ENCODE data around the gene STBD1.
"Not testable (repeated sequence)": the region's sequence is repeated elsewhere in the genome, so short reads cannot be mapped to it uniquely, and the experiment has no call there.

STBD1 gene

DNA sequence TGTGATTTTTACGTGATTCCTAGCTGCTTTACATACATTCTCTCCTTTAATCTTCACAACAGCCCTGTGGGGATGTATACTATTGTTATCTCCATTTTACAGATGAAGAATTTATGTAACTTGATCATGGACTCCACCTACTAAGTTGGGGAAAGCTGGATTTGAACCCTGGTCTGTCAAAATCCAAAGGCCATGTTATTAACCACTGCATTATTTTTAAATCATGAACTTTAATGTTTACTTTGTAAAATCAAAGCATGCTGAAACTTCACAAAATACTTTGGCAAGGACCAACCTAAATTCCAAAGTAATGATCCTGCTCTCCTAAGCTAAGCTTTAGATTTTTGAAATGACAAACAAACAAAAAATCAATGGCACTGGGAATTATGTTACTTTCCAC, 28.9 kb upstream of the STBD1 start:
- H3K9me3 Mint-ChIP-seq (ENCODE audit: low read depth) = no peaks in the 10 kb centered on the region
- peaks cover 2% of the 10 kb centered on the region for H3K27me3 Mint-ChIP-seq
- no peak overlapping the region for H3K4me3 Mint-ChIP-seq
- no peak overlapping the region for H3K27ac Mint-ChIP-seq
- no peaks in the 10 kb centered on the region for H3K4me1 Mint-ChIP-seq (ENCODE audit: low read depth)
- no peaks in the 10 kb centered on the region for H3K36me3 Mint-ChIP-seq

DNA sequence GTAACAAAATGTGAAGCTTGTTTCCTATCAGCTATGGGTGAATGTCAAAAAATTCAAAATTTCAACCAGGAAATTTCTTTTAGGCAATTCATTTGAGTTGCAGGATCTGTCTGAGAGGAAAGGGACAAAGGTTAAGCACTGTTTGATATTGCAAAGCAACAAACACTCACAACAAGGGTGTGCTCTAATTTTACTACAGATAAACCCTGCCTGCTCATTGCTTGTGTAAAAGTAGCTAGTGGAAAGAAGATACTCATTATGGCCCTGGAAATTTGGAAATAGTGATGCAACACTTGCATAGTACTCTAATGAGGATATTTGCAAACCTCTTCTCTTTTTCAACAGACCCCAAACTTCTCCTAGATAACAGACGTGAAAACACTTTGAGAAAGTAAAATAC, 27.9 kb upstream of the STBD1 start:
- no peak overlapping the region for H3K4me3 Mint-ChIP-seq
- H3K36me3 Mint-ChIP-seq = no peaks in the 10 kb centered on the region

DNA sequence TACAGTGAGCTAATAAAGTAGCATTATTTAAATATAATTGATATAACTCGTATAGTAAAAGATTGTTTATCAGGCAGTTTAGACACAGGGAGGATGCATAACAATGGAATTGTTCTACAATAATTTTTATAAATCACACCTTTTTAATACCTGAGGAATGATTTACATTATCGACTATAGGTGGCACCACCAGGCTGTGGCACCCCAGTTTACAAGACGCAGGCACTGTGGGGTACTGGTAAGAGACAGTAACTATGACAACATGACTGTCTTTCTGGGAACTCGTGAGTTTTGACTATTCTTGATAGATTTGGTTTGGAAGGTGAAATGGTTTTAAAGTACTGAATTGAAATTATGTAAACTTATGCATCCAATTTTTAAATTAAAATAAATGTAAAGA, 27.1 kb upstream of the STBD1 start:
- Mint-ChIP-seq H3K36me3 (no peaks in the 10 kb centered on the region), H3K27ac (no peak overlapping the region), H3K4me1 (ENCODE audit: low read depth) (no peaks in the 10 kb centered on the region), H3K4me3 (no peak overlapping the region), H3K9me3 (ENCODE audit: low read depth) (no peaks in the 10 kb centered on the region), H3K27me3 (peaks cover 2% of the 10 kb centered on the region)

More for the DNA sequence above, 27.9 kb upstream of the STBD1 start:
- H3K27ac Mint-ChIP-seq = no peak overlapping the region
- no peaks in the 10 kb centered on the region for H3K9me3 Mint-ChIP-seq (ENCODE audit: low read depth)
- no peaks in the 10 kb centered on the region for H3K4me1 Mint-ChIP-seq (ENCODE audit: low read depth)
- peaks cover 1% of the 10 kb centered on the region for H3K27me3 Mint-ChIP-seq

DNA sequence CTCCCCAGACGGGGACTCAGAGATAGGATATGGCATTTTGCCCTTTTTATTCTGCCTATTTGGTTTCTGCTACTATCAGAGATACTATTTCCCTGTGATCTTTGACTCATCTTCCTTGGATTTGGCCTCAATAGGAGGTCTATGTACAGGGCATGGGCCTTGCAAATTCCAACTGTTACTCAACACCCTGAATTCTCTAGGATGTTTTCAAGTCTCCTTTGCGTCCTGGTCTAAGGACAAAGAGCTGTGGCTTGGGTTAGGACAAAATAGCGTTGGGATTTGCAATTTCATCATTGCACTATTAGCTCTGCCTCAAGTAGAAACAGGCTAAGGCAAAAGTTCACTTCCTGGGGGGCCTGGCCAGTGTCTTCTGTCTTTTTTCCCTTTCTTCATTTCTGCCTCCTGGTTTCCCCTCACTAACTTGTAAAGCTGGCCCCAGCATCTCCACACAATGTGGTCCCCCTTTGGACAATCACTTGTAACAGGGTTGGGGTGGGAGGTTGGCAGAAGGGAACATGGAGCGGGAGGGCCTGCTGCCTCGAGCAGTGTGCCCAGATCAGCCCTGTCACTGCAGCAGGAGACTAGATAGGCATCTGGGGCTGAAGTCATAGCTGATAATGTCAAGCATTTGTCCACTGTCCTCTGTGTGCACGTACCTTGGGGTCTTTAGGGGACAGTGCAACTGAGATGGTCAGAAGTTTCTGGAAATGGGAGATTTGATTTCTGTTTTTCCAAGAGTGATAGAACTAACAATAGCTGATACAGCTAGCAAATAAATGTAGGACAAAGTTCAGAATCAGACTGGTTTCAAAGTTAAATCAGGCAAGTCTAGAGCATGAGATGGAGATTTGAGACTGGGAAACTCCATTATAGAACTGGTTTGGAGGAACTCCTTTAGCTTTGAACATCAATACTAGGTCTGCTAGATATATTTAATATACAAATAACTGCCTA, 25.8 kb upstream of the STBD1 start:
- Mint-ChIP-seq H3K27ac (no peak overlapping the region), H3K9me3 (ENCODE audit: low read depth) (no peaks in the 10 kb centered on the region), H3K27me3 (peaks cover 2% of the 10 kb centered on the region), H3K4me1 (ENCODE audit: low read depth) (no peaks in the 10 kb centered on the region), H3K36me3 (no peaks in the 10 kb centered on the region), H3K4me3 (no peak overlapping the region)

DNA sequence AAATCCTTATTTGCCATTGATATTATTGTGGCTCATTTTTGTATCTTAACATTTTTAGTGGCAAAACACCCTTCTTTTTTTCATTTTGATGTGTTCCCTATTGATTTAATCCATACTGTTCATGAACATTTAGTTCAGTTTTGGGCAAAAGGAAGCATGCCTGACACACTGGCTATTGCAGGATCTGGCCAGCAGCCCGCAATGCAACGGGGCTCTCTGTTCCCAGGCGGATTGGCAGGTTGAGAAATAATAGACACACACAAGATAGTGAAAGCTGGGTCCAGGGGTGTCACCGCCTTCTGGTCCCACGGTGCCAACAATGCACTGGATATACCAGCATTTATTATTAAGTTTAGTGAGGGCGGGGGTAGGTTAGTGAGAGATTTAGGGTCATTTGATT, 24.9 kb upstream of the STBD1 start:
- H3K4me1 Mint-ChIP-seq (ENCODE audit: low read depth); H3K9me3 Mint-ChIP-seq (ENCODE audit: low read depth); H3K27ac Mint-ChIP-seq; H3K27me3 Mint-ChIP-seq; H3K36me3 Mint-ChIP-seq; H3K4me3 Mint-ChIP-seq: not testable (repeated sequence)

DNA sequence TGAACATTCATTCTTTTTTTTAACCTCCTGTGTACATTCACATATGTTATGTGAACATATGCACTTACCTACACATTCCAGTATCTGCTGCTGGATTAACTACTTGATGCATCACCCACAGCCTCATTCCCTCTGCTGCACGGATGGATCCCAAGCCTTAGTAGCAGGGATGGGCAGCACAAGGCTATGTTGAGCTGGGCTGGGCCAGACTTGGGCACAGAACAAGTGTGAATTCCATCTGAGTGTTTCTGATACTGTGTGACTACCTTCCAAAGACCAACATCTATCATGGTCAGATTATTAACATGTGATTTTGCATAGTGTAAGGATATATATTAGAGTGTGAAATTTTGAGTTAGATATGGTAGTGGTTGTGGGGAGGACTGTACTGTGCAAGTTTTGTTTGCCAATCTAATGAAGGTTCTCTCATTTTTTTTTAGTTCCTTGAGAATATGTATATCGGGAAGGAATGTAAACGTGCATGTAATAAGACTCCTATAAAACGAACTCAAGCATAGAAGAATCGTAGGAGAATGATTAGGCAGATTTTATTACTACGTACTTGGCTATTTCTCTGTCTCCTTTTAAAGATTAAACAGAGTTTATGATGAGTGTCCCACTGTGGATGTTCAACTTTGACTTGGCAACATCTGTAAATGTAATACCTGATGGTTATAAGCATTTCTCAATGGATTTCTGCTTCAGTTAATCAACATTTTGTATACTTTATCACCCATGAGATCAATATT, 23.4 kb upstream of the STBD1 start:
- no peaks in the 10 kb centered on the region for H3K36me3 Mint-ChIP-seq
- H3K27me3 Mint-ChIP-seq = peaks cover 2% of the 10 kb centered on the region
- H3K4me3 Mint-ChIP-seq = no peak overlapping the region
- no peaks in the 10 kb centered on the region for H3K4me1 Mint-ChIP-seq (ENCODE audit: low read depth)
- H3K9me3 Mint-ChIP-seq (ENCODE audit: low read depth) = no peaks in the 10 kb centered on the region
- H3K27ac Mint-ChIP-seq = no peak overlapping the region

GRCh38 chr4:76283900-76284299, 22.6 kb upstream of the STBD1 start:
- Mint-ChIP-seq H3K27ac (no peak overlapping the region), H3K27me3 (peaks cover 2% of the 10 kb centered on the region), H3K4me1 (ENCODE audit: low read depth) (no peaks in the 10 kb centered on the region), H3K36me3 (no peaks in the 10 kb centered on the region), H3K9me3 (ENCODE audit: low read depth) (no peaks in the 10 kb centered on the region), H3K4me3 (no peak overlapping the region)

DNA sequence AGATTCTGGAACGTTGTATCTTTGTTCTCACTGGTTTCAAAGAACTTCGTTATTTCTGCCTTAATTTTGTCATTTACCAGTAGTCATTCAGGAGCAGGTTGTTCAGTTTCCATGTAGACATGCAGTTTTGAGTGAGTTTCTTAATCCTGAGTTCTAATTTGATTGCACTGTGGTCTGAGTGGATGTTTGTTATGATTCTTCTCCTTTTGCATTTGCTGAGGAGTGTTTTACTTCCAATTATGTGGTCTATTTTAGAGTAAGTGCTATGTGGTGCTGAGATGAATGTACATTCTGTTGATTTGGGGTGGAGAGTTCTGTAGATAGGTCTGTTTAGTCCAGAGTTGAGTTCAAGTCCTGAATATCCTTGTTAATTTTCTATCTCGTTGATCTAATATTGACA, 18.7 kb upstream of the STBD1 start:
- H3K27me3 Mint-ChIP-seq; H3K4me1 Mint-ChIP-seq (ENCODE audit: low read depth); H3K9me3 Mint-ChIP-seq (ENCODE audit: low read depth); H3K4me3 Mint-ChIP-seq; H3K36me3 Mint-ChIP-seq; H3K27ac Mint-ChIP-seq: not testable (repeated sequence)

- H3K36me3 Mint-ChIP-seq = peaks cover 10% of the 10 kb centered on the region
- no peak overlapping the region for H3K27ac Mint-ChIP-seq
- peaks cover 12% of the 10 kb centered on the region for H3K9me3 Mint-ChIP-seq (ENCODE audit: low read depth)
- no peaks in the 10 kb centered on the region for H3K4me1 Mint-ChIP-seq (ENCODE audit: low read depth)
- peaks cover 4% of the 10 kb centered on the region for H3K27me3 Mint-ChIP-seq
- H3K4me3 Mint-ChIP-seq = no peak overlapping the region
Measured at GRCh38 chr4:76292730-76293129, 13.8 kb upstream of the STBD1 start.

GRCh38 chr4:76293772-76294171, 12.8 kb upstream of the STBD1 start:
- H3K4me1 Mint-ChIP-seq (ENCODE audit: low read depth) = no peaks in the 10 kb centered on the region
- peaks cover 15% of the 10 kb centered on the region for H3K36me3 Mint-ChIP-seq
- no peak overlapping the region for H3K27ac Mint-ChIP-seq
- no peak overlapping the region for H3K4me3 Mint-ChIP-seq
- peaks cover 4% of the 10 kb centered on the region for H3K27me3 Mint-ChIP-seq
- H3K9me3 Mint-ChIP-seq (ENCODE audit: low read depth) = peaks cover 16% of the 10 kb centered on the region

- Mint-ChIP-seq H3K9me3 (ENCODE audit: low read depth) (peaks cover 16% of the 10 kb centered on the region), H3K4me1 (ENCODE audit: low read depth) (peaks cover 6% of the 10 kb centered on the region), H3K27ac (no peak overlapping the region), H3K27me3 (peaks cover 4% of the 10 kb centered on the region), H3K4me3 (no peak overlapping the region), H3K36me3 (peaks cover 15% of the 10 kb centered on the region)
Measured at GRCh38 chr4:76296286-76296820, 10.2 kb upstream of the STBD1 start.

DNA sequence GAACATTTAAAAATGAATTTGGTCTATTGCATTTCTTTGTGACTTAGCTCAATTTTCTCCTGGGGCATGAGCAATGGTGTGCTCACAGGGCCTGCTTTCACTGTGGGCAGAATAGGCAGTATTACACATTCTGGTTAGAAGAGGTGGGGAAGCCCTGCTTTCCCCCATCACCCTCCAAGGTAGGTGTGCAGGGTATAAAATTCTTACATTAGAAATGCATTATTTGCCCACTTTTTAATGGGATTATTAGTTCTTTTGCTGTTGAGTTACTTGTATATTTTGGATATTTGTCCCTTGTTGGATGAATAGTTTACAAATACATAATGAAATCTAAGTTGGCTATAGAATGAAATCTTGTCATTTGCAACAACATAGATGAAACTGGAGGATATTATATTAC, 8.3 kb upstream of the STBD1 start:
- Mint-ChIP-seq H3K27me3 (peaks cover 4% of the 10 kb centered on the region), H3K36me3 (peaks cover 15% of the 10 kb centered on the region), H3K9me3 (ENCODE audit: low read depth) (peaks cover 16% of the 10 kb centered on the region), H3K4me1 (ENCODE audit: low read depth) (peaks cover 17% of the 10 kb centered on the region), H3K4me3 (no peak overlapping the region), H3K27ac (no peak overlapping the region)

- Mint-ChIP-seq H3K4me1 (ENCODE audit: low read depth) (peaks cover 28% of the 10 kb centered on the region), H3K27ac (no peak overlapping the region), H3K36me3 (peaks cover 15% of the 10 kb centered on the region), H3K9me3 (ENCODE audit: low read depth) (peaks cover 16% of the 10 kb centered on the region), H3K4me3 (no peak overlapping the region), H3K27me3 (peaks cover 4% of the 10 kb centered on the region)
Measured at GRCh38 chr4:76300012-76300411, 6.5 kb upstream of the STBD1 start.

DNA sequence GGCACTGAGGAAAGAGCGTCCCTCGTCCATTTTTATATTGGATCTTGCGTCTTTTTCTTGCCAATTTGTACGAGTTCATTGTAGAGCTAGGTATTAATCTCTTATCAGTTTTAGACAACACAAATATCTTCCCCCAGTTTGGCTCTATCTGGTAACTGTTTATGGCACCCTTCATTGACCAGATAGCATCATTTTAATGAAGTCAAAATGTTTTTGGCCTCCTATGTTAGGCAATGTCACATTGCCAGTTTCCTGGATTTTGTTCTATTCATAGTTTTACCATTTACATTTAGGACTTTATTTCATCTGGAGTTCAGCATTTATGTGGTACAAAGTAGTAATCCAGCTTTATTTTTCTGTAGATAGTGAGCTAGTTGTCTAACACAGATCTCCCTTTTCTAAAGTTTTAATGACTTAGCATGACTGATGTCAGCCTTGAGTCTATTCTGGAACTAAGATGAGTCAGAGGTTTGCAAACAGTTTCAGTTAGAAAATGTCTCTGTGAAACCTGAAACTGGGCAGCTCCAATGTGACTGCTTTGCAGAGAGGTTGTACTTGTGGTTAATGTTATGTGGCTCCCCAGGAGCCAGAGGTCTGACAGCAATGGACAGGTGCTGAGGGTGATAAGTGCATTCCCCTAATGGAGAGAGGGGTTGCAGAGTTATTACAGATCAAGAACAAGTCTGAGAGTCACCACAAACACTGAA, 5.3 kb upstream of the STBD1 start:
- no peak overlapping the region for H3K27ac Mint-ChIP-seq
- H3K36me3 Mint-ChIP-seq = peaks cover 10% of the 10 kb centered on the region
- peaks cover 37% of the 10 kb centered on the region for H3K4me1 Mint-ChIP-seq (ENCODE audit: low read depth)
- H3K9me3 Mint-ChIP-seq (ENCODE audit: low read depth) = peaks cover 16% of the 10 kb centered on the region
- H3K27me3 Mint-ChIP-seq = peaks cover 5% of the 10 kb centered on the region
- no peak overlapping the region for H3K4me3 Mint-ChIP-seq

GRCh38 chr4:76301775-76302162, 4.8 kb upstream of the STBD1 start:
- H3K4me3 Mint-ChIP-seq = no peak overlapping the region
- peaks cover 11% of the 10 kb centered on the region for H3K9me3 Mint-ChIP-seq (ENCODE audit: low read depth)
- peaks cover 10% of the 10 kb centered on the region for H3K36me3 Mint-ChIP-seq
- H3K27me3 Mint-ChIP-seq = peaks cover 5% of the 10 kb centered on the region
- no peak overlapping the region for H3K27ac Mint-ChIP-seq
- H3K4me1 Mint-ChIP-seq (ENCODE audit: low read depth) = peaks cover 37% of the 10 kb centered on the region

Data from activated naive CD8-positive, alpha-beta T cell (primary cell).